Neuron (in vitro differentiated cells): ENCODE measurements around the gene ANK3.

Experiments
- H2AFZ ChIP-seq: one replicate; pipeline ENCODE4 v1.6.1; 2013; ENCODE audit warnings: low read depth, mild to moderate bottlenecking, inconsistent platforms, low read length, moderate library complexity
- H3K27me3 ChIP-seq: one replicate; pipeline ENCODE4 v1.6.1; 2013; ENCODE audit warnings: low read length; ENCODE audit not compliant: insufficient read depth
- H3K36me3 ChIP-seq: one replicate; pipeline ENCODE4 v1.6.1; 2013; ENCODE audit warnings: low read length; ENCODE audit not compliant: insufficient read depth
- H3K4me1 ChIP-seq: one replicate; pipeline ENCODE4 v1.6.1; 2013; ENCODE audit warnings: low read length; ENCODE audit not compliant: insufficient read depth
- H3K4me3 ChIP-seq: 2 replicates; pipeline ENCODE4 v1.5.1; 2013; ENCODE audit warnings: mild to moderate bottlenecking, low read length, moderate library complexity
- H3K9me3 ChIP-seq: one replicate; pipeline ENCODE4 v1.6.1; 2013; ENCODE audit warnings: low read length

Gene ANK3

DNA sequence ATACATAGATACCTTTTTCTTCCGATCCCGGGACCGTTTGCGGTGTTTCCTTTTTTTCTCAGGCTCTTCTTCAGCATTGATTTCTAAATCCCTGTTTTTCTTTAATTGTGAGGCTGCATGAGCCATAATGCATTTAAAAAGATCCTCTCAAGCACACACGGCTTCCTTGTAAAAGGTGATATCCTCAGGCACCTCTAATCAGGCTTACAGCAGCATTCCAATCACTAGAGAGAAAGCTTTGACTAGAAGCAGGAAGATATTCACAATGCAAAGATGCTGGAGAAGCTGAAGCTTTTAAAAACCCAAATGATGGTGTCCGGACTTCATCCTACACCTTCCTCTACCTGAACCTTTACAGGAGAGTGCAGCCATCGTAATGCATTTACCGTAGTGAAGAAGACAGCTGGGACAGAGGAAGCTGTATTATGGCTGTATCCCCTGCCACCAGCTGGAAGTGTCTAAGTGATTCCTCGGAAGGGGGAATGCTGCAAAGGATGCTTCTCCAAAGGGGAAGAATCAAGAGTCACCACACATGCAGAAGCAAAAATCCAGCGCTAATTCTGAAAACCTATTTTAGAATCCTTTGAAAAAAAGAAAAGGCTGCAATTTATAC lies at the start of gene ANK3:
Gene ANK3 (minus strand): TSS at position 463 of the 613 bp plus-strand sequence. CDS start 337 bp downstream, at position 126.
- peak within 1 kb of the TSS; percentile 24 for H3K4me3 ChIP-seq
- no peaks in the 10 kb centered on the region for H3K27me3 ChIP-seq
- no peaks in the 10 kb centered on the region for H3K9me3 ChIP-seq
- H3K4me1 ChIP-seq = peaks cover 39% of the 10 kb centered on the region
- no peaks in the 10 kb centered on the region for H3K36me3 ChIP-seq
- H2AFZ ChIP-seq = no peak within 1 kb of the TSS

DNA sequence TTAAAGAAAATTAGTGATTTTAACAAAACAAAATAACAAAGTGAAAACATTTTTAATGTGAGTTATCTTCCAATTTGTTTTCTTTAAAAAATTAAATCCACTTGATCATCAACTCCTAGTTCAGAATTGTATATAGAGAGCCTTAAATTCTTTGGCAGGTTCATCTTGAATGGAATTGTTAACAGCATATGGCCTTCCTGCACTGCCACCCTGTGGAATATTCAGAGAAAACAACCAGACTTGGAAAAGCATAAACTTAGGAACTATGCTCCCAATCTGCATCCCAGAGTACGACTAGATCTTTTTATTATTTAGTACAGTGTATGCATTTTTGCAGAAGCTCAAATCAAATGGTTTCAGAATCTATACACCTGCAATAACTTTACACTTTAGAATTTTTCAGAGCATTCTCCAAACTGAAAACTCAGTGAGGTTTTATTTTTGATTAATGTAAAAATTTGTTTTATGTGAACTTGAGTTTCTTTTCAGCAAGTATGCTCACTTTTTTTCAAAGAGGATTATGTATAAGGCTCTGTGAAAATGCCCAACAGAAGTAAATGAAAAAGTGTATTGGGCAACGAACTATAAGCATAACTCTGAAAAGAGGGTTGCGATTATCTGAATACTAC lies 44.9 kb upstream of the ANK3 start:
- Histone ChIP-seq H3K36me3 (no peaks in the 10 kb centered on the region), H2AFZ (no peak overlapping the region), H3K4me3 (no peak overlapping the region), H3K27me3 (no peaks in the 10 kb centered on the region), H3K9me3 (peaks cover 3% of the 10 kb centered on the region), H3K4me1 (peaks cover under 1% of the 10 kb centered on the region)

- H3K4me1 ChIP-seq = peaks cover 8% of the 10 kb centered on the region
- peaks cover 3% of the 10 kb centered on the region for H3K9me3 ChIP-seq
- H2AFZ ChIP-seq = no peak overlapping the region
- H3K36me3 ChIP-seq = no peaks in the 10 kb centered on the region
- H3K4me3 ChIP-seq = no peak overlapping the region
- no peaks in the 10 kb centered on the region for H3K27me3 ChIP-seq
Measured at GRCh38 chr10:60433684-60434083, 44.0 kb upstream of the ANK3 start.

- H3K9me3 ChIP-seq = peaks cover 3% of the 10 kb centered on the region
- no peak overlapping the region for H2AFZ ChIP-seq
- H3K4me1 ChIP-seq = peaks cover 19% of the 10 kb centered on the region
- no peak overlapping the region for H3K4me3 ChIP-seq
- no peaks in the 10 kb centered on the region for H3K36me3 ChIP-seq
- H3K27me3 ChIP-seq = no peaks in the 10 kb centered on the region
Measured at GRCh38 chr10:60430836-60431597, 41.3 kb upstream of the ANK3 start.

DNA sequence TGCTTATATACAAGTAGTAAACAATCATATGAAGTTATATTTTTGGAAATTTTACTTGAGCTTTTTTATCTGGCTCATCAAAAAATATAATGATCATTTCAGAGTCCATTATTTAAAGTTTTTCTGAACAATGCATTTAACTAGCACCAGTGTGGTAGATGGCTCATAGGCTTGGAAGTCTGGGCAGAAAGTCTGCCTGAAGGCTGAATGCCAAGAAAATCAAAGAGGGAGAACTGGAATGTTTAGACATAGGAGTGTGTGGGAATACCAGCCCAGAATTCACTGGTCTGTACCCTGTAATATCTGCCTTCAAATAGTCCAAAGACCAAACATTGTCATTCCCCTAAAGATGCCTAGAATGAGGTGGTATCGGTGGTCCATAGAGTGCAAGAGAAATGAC lies 40.3 kb upstream of the ANK3 start:
- H3K36me3 ChIP-seq = no peaks in the 10 kb centered on the region
- no peak overlapping the region for H2AFZ ChIP-seq
- H3K4me1 ChIP-seq = peaks cover 19% of the 10 kb centered on the region
- H3K9me3 ChIP-seq = peaks cover 3% of the 10 kb centered on the region
- H3K27me3 ChIP-seq = no peaks in the 10 kb centered on the region
- no peak overlapping the region for H3K4me3 ChIP-seq

- Histone ChIP-seq H3K27me3 (no peaks in the 10 kb centered on the region), H3K36me3 (no peaks in the 10 kb centered on the region), H3K4me1 (peaks cover 22% of the 10 kb centered on the region), H3K4me3 (no peak overlapping the region), H2AFZ (no peak overlapping the region), H3K9me3 (peaks cover 3% of the 10 kb centered on the region)
Measured at GRCh38 chr10:60429084-60429849, 39.6 kb upstream of the ANK3 start.

GRCh38 chr10:60428387-60428737 lies 38.7 kb upstream of the ANK3 start:
- no peaks in the 10 kb centered on the region for H3K27me3 ChIP-seq
- H3K4me3 ChIP-seq = no peak overlapping the region
- H2AFZ ChIP-seq = no peak overlapping the region
- peaks cover 22% of the 10 kb centered on the region for H3K4me1 ChIP-seq
- peaks cover 3% of the 10 kb centered on the region for H3K9me3 ChIP-seq
- no peaks in the 10 kb centered on the region for H3K36me3 ChIP-seq

- H3K27me3 ChIP-seq = no peaks in the 10 kb centered on the region
- no peak overlapping the region for H2AFZ ChIP-seq
- no peaks in the 10 kb centered on the region for H3K36me3 ChIP-seq
- H3K9me3 ChIP-seq = peaks cover 3% of the 10 kb centered on the region
- H3K4me1 ChIP-seq = peaks cover 22% of the 10 kb centered on the region
- no peak overlapping the region for H3K4me3 ChIP-seq
Measured at GRCh38 chr10:60427709-60428386, 38.2 kb upstream of the ANK3 start.

DNA sequence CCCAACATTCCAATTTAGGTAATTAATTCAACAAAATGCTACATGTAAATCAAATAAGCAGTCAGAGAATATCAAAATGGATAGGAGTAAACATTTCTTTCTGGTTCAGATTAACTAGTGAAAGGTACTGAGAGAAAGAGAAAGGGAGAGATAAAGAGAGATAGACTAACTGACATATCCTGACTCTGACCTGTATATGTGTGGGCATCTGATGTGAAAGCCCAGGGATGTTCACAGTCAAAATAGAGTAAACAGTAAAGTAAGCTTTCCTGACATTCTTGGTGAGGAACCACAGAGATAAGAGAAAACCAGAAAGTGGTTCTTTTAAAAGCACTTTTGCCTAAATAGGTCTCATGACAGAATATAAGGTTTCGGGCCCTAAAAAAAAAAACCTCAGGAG lies 37.5 kb upstream of the ANK3 start:
- Histone ChIP-seq H3K4me1 (peaks cover 22% of the 10 kb centered on the region), H3K4me3 (no peak overlapping the region), H3K36me3 (no peaks in the 10 kb centered on the region), H3K9me3 (peaks cover 3% of the 10 kb centered on the region), H2AFZ (no peak overlapping the region), H3K27me3 (no peaks in the 10 kb centered on the region)

GRCh38 chr10:60426425-60426824 lies 36.8 kb upstream of the ANK3 start:
- H3K36me3 ChIP-seq = no peaks in the 10 kb centered on the region
- peaks cover 3% of the 10 kb centered on the region for H3K9me3 ChIP-seq
- H2AFZ ChIP-seq = no peak overlapping the region
- H3K4me3 ChIP-seq = no peak overlapping the region
- H3K4me1 ChIP-seq = peaks cover 23% of the 10 kb centered on the region
- H3K27me3 ChIP-seq = no peaks in the 10 kb centered on the region

- no peaks in the 10 kb centered on the region for H3K27me3 ChIP-seq
- no peak overlapping the region for H2AFZ ChIP-seq
- peaks cover 24% of the 10 kb centered on the region for H3K4me1 ChIP-seq
- H3K36me3 ChIP-seq = no peaks in the 10 kb centered on the region
- H3K9me3 ChIP-seq = no peaks in the 10 kb centered on the region
- H3K4me3 ChIP-seq = no peak overlapping the region
Measured at GRCh38 chr10:60425392-60426110, 35.9 kb upstream of the ANK3 start.

DNA sequence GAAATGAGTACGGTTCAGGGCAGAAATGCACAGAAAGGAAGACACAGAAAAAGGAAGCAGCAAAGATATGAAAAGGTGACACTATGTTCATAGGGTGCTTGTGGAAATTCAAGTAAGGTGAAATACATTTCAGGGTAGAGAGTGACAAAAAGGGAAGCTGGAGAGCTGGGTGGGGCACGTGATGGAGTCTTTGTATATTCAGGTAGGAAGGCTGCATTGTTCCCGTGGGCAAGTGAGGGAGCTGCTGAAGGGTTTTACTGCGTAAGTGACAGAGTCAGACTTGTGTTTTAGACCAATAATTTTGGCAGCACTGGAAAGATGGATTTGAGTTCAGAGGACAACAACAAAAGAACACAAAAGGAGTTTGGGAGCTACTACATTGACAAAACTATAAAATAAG lies 35.3 kb upstream of the ANK3 start:
- Histone ChIP-seq H3K4me3 (no peak overlapping the region), H3K4me1 (peaks cover 24% of the 10 kb centered on the region), H3K36me3 (no peaks in the 10 kb centered on the region), H3K27me3 (no peaks in the 10 kb centered on the region), H3K9me3 (no peaks in the 10 kb centered on the region), H2AFZ (no peak overlapping the region)
